HG03060 (cell line): ENCODE results near the gene ASB13.
A peak's percentile ranks its signal among the peaks of the same experiment; 100 is the strongest.

Experiments used
- ATAC-seq: cut with Tn5 transposase; IDR thresholded peaks from one replicate; pipeline ENCODE4 v1.9.1; 2021; ENCODE audit warnings: low read depth, moderate number of reproducible peaks; ENCODE audit not compliant: unreplicated experiment

Gene ASB13

GRCh38 chr10:5670662-5671375 is 4.4 kb upstream of the ASB13 start:
- no peak for ATAC-seq

GRCh38 chr10:5669604-5670003 is 3.2 kb upstream of the ASB13 start:
- ATAC-seq = no peak

- no peak for ATAC-seq
Observed at GRCh38 chr10:5668429-5668828, 2.0 kb upstream of the ASB13 start.

- ATAC-seq = no peak
Observed at GRCh38 chr10:5666841-5667630, 641 bp upstream of the ASB13 start.

- ATAC-seq = no peak
Observed at GRCh38 chr10:5665373-5666007, 905 bp downstream of the ASB13 start.

GRCh38 chr10:5663692-5664427 is 2.5 kb downstream of the ASB13 start:
- no peak for ATAC-seq

GRCh38 chr10:5662708-5663579 is 3.5 kb downstream of the ASB13 start:
- no peak for ATAC-seq

- ATAC-seq = no peak
Observed at GRCh38 chr10:5661043-5661442, 5.4 kb downstream of the ASB13 start.

GRCh38 chr10:5659702-5660528 is 6.5 kb downstream of the ASB13 start:
- ATAC-seq = peak; percentile 60

GRCh38 chr10:5658871-5659618 is 7.3 kb downstream of the ASB13 start:
- no peak for ATAC-seq

GRCh38 chr10:5656737-5657579 is 9.4 kb downstream of the ASB13 start:
- ATAC-seq = no peak

GRCh38 chr10:5655121-5655520 is 11.3 kb downstream of the ASB13 start:
- no peak for ATAC-seq

- no peak for ATAC-seq
Observed at GRCh38 chr10:5654218-5654755, 12.1 kb downstream of the ASB13 start.

GRCh38 chr10:5652746-5653145 is 13.6 kb downstream of the ASB13 start:
- no peak for ATAC-seq

GRCh38 chr10:5651388-5651764 is 15.0 kb downstream of the ASB13 start:
- ATAC-seq = no peak

GRCh38 chr10:5650664-5651387 is 15.6 kb downstream of the ASB13 start:
- ATAC-seq = no peak

- no peak for ATAC-seq
Observed at GRCh38 chr10:5649746-5650145, 16.6 kb downstream of the ASB13 start.
